SK-N-SH treated with all-trans-retinoic acid at 6 μM for 48 hours (cell line): ENCODE results near the gene SSTR5.

Experiments used
- ATAC-seq: fragments of 200-7000 bp; cut with Tn5 transposase; 3 replicates; pipeline ENCODE4 v1.9.1; 2020; ENCODE audit warnings: mild to moderate bottlenecking, moderate library complexity
- BACH2 ChIP-seq: fragments of 250-450 bp; sonication (Bioruptor Pico); IDR thresholded peaks from 2 replicates; pipeline ENCODE4 v1.9.0; 2021; ENCODE audit warnings: mild to moderate bottlenecking, borderline replicate concordance
- CREB5 ChIP-seq: fragments of 250-450 bp; sonication (Bioruptor Pico); IDR thresholded peaks from 2 replicates; pipeline ENCODE4 v1.5.1; 2020; ENCODE audit warnings: low read depth, mild to moderate bottlenecking, moderate library complexity
- CSDC2 ChIP-seq: fragments of 250-450 bp; sonication (Bioruptor Pico); IDR thresholded peaks from 2 replicates; pipeline ENCODE4 v1.5.0; 2020; ENCODE audit warnings: mild to moderate bottlenecking, moderate library complexity
- CSRNP3 ChIP-seq: fragments of 250-450 bp; sonication (Bioruptor Pico); IDR thresholded peaks from 2 replicates; pipeline ENCODE4 v1.5.1; 2021; ENCODE audit warnings: mild to moderate bottlenecking, moderate library complexity
- GLIS3 ChIP-seq: fragments of 250-450 bp; sonication (Bioruptor Pico); IDR thresholded peaks from 2 replicates; pipeline ENCODE4 v1.5.0; 2020; ENCODE audit warnings: mild to moderate bottlenecking, moderate library complexity
- ISL1 ChIP-seq: fragments of 250-450 bp; sonication (Bioruptor Pico); IDR thresholded peaks from 2 replicates; pipeline ENCODE4 v2.1.2; 2022; ENCODE audit warnings: mild to moderate bottlenecking, moderate library complexity
- OSR1 ChIP-seq: fragments of 250-450 bp; sonication (Bioruptor Pico); IDR thresholded peaks from 2 replicates; pipeline ENCODE4 v1.8.0; 2022; ENCODE audit warnings: moderate library complexity, mild to moderate bottlenecking, inconsistent platforms
- PATZ1 ChIP-seq: fragments of 250-450 bp; sonication (Bioruptor Pico); IDR thresholded peaks from 2 replicates; pipeline ENCODE4 v1.8.0; 2020; ENCODE audit warnings: mild to moderate bottlenecking, moderate library complexity, borderline replicate concordance
- PPARA ChIP-seq: fragments of 250-450 bp; sonication (Bioruptor Pico); IDR thresholded peaks from 2 replicates; pipeline ENCODE4 v1.5.0; 2020; ENCODE audit warnings: mild to moderate bottlenecking, borderline replicate concordance
- RARB ChIP-seq: fragments of 250-450 bp; sonication (Bioruptor Pico); IDR thresholded peaks from 2 replicates; pipeline ENCODE4 v1.8.0; 2021; ENCODE audit warnings: mild to moderate bottlenecking, moderate library complexity
- SNAI2 ChIP-seq: fragments of 250-450 bp; sonication (Bioruptor Pico); IDR thresholded peaks from 2 replicates; pipeline ENCODE4 v1.5.0; 2020; ENCODE audit warnings: mild to moderate bottlenecking, moderate library complexity
- TCF4 ChIP-seq: fragments of 250-450 bp; sonication (Bioruptor Pico); IDR thresholded peaks from 2 replicates; pipeline ENCODE4 v1.8.0; 2021; ENCODE audit warnings: mild to moderate bottlenecking, moderate library complexity, borderline replicate concordance
- TOX ChIP-seq: fragments of 250-450 bp; sonication (Bioruptor Pico); IDR thresholded peaks from 2 replicates; pipeline ENCODE4 v1.8.0; 2021; ENCODE audit warnings: mild to moderate bottlenecking, moderate library complexity, borderline replicate concordance
- ZC3H10 ChIP-seq: fragments of 250-450 bp; sonication (Bioruptor Pico); IDR thresholded peaks from 2 replicates; pipeline ENCODE4 v1.5.1; 2021; ENCODE audit warnings: mild to moderate bottlenecking, moderate library complexity
- ZFP3 ChIP-seq: fragments of 250-450 bp; sonication (Bioruptor Pico); IDR thresholded peaks from 2 replicates; pipeline ENCODE4 v1.5.0; 2020; ENCODE audit warnings: mild to moderate bottlenecking, moderate library complexity
- ZFP30 ChIP-seq: fragments of 450-650 bp; formaldehyde crosslinking; IDR thresholded peaks from 2 replicates; pipeline ENCODE4 v1.5.0; 2022; ENCODE audit warnings: mild to moderate bottlenecking, moderate library complexity
- ZNF565 ChIP-seq: fragments of 450-650 bp; formaldehyde crosslinking; conservative IDR thresholded peaks from 2 replicates; pipeline ENCODE4 v1.5.0; 2020; ENCODE audit warnings: low read depth, mild to moderate bottlenecking, moderate library complexity
- ZNF70 ChIP-seq: fragments of 450-650 bp; formaldehyde crosslinking; IDR thresholded peaks from 2 replicates; pipeline ENCODE4 v1.5.0; 2020; ENCODE audit warnings: mild to moderate bottlenecking, moderate library complexity
- ZNF8 ChIP-seq: fragments of 450-650 bp; formaldehyde crosslinking; IDR thresholded peaks from 2 replicates; pipeline ENCODE4 v1.5.0; 2020; ENCODE audit warnings: mild to moderate bottlenecking, moderate library complexity
- TF ChIP-seq, protein P1 (sequence below): fragments of 250-450 bp; sonication (Bioruptor Pico); IDR thresholded peaks from 2 replicates; pipeline ENCODE4 v1.5.0; 2020; ENCODE audit warnings: mild to moderate bottlenecking, moderate library complexity

The SSTR5 gene

GRCh38 chr16:1117926-1118325 lies 45.4 kb downstream of the SSTR5 start:
- ATAC-seq, result no peak
- TF ChIP-seq BACH2 (no peak), PATZ1 (no peak), SNAI2 (CRISPR knock-in tag) (no peak), PPARA (CRISPR knock-in tag) (no peak), ZFP30 (CRISPR knock-in tag) (no peak)
- TF ChIP-seq, protein P1, sequence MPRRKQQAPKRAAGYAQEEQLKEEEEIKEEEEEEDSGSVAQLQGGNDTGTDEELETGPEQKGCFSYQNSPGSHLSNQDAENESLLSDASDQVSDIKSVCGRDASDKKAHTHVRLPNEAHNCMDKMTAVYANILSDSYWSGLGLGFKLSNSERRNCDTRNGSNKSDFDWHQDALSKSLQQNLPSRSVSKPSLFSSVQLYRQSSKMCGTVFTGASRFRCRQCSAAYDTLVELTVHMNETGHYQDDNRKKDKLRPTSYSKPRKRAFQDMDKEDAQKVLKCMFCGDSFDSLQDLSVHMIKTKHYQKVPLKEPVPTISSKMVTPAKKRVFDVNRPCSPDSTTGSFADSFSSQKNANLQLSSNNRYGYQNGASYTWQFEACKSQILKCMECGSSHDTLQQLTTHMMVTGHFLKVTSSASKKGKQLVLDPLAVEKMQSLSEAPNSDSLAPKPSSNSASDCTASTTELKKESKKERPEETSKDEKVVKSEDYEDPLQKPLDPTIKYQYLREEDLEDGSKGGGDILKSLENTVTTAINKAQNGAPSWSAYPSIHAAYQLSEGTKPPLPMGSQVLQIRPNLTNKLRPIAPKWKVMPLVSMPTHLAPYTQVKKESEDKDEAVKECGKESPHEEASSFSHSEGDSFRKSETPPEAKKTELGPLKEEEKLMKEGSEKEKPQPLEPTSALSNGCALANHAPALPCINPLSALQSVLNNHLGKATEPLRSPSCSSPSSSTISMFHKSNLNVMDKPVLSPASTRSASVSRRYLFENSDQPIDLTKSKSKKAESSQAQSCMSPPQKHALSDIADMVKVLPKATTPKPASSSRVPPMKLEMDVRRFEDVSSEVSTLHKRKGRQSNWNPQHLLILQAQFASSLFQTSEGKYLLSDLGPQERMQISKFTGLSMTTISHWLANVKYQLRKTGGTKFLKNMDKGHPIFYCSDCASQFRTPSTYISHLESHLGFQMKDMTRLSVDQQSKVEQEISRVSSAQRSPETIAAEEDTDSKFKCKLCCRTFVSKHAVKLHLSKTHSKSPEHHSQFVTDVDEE (CRISPR knock-in tag), result no peak

DNA sequence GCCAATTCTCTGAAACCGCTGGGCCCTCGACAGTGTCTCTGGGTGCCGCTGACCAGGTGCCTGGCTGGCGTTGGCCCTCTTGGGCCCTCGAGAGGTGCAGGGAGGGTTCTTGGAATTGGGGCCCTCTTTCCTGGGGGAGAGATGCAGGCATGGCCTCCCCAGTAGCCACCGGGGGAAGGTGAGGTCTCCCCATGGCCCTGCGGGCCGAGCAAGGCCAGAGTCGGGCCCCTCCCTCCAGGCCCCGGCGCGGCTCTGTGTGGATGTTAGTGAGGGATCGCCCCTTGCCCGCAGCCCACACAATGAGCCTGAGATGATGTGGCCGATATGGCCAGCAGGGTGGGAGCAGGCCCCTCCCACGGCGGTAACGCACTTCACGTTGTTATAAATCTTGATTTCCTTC lies 46.6 kb downstream of the SSTR5 start:
- TF ChIP-seq TCF4 (CRISPR knock-in tag), result no peak
- no peak for TF ChIP-seq ZNF565 (CRISPR knock-in tag)
- TF ChIP-seq, protein P1 (CRISPR knock-in tag), result no peak
- no peak for TF ChIP-seq SNAI2 (CRISPR knock-in tag)
- TF ChIP-seq ZFP30 (CRISPR knock-in tag), result no peak
- no peak for TF ChIP-seq TOX (CRISPR knock-in tag)
- TF ChIP-seq BACH2, result no peak
- no peak for TF ChIP-seq CSDC2 (CRISPR knock-in tag)
- no peak for TF ChIP-seq OSR1 (CRISPR knock-in tag)
- TF ChIP-seq ISL1 (CRISPR knock-in tag), result no peak
- no peak for TF ChIP-seq ZC3H10 (CRISPR knock-in tag)

DNA sequence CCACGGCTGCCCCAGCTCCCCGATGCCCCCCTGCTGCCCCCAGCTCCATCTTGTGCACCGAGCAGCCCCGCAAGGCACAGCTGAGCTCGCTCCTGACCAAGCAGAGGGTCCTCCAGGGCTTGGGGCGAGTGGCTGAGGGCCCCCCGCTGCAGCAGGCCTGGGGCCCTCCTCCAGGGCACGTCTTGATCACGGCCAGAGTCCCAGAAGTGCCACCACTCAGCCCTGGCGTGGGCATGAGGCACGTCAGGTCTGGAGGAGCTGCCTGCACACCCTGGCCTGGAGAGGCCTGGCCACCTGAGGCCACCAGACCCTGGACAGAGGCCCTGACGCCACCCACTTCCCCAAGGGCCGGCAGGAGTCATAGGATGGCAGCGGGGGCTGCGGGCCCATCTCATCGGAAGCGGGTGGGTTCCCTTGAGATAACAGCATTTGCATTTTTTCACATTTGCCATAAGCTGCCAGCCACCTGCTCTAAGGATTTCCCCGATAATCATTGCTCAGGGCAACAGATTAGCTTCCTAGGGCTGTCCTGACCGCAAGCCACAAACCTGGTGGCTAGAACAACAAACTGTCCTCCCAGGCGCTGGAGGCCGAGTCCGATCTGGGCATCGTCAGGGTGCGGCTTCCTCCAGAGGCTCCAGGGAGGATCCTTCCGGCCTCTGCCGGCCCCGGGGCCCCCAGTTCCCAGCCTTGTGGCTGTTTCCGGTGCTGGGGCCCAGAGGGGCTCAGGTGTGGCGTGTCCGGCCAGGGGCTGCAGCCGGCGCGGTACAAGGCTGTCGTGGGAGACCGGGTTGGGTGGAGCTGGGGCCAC lies 47.4 kb downstream of the SSTR5 start:
- no peak for ATAC-seq
- TF ChIP-seq ZFP3 (CRISPR knock-in tag) (no peak), BACH2 (no peak), CSDC2 (CRISPR knock-in tag) (no peak), ZFP30 (CRISPR knock-in tag) (no peak), GLIS3 (CRISPR knock-in tag) (no peak), ZNF8 (CRISPR knock-in tag) (no peak), ZNF70 (CRISPR knock-in tag) (no peak), RARB (no peak), OSR1 (CRISPR knock-in tag) (no peak), CSRNP3 (no peak), CREB5 (no peak), PPARA (CRISPR knock-in tag) (no peak), ISL1 (CRISPR knock-in tag) (no peak), TOX (CRISPR knock-in tag) (no peak), PATZ1 (no peak), SNAI2 (CRISPR knock-in tag) (no peak), TCF4 (CRISPR knock-in tag) (no peak)
- TF ChIP-seq, protein P1 (CRISPR knock-in tag), result no peak

More for the DNA sequence above, 46.6 kb downstream of the SSTR5 start:
- ATAC-seq, result no peak
